HTR-8/SVneo (cell line): ENCODE measurements around the gene COASY.

ENCODE experiments used
- DNase-seq: peaks from one replicate; pipeline ENCODE4 v3.0.0; 2011; ENCODE audit warnings: low spot score, mixed read lengths; ENCODE audit not compliant: insufficient read length
- FAIRE-seq: peaks from 2 replicates; lab custom pipeline; 2011; peaks lifted over from hg19 to GRCh38; lab: Jason Lieb, UNC

COASY gene

GRCh38 chr17:42561897-42562387, at the start of gene COASY:
TSS of gene COASY (plus strand) at chr17:42562148. CDS start at chr17:42562623, 475 bp downstream.
- peak; percentile 100 for DNase-seq
- peak; percentile 87 for FAIRE-seq

GRCh38 chr17:42512246-42512645, 49.7 kb upstream of the COASY start:
- no peak for FAIRE-seq

GRCh38 chr17:42512733-42513251, 49.2 kb upstream of the COASY start:
- no peak for FAIRE-seq
- no peak for DNase-seq

More at GRCh38 chr17:42512246-42512645, 49.7 kb upstream of the COASY start:
- DNase-seq, result no peak

- no peak for DNase-seq
- FAIRE-seq, result no peak
Observed at GRCh38 chr17:42513686-42514085, 48.3 kb upstream of the COASY start.

GRCh38 chr17:42514279-42514678, 47.7 kb upstream of the COASY start:
- DNase-seq (no peak), FAIRE-seq (no peak)

GRCh38 chr17:42514867-42515266, 47.1 kb upstream of the COASY start:
- DNase-seq (no peak), FAIRE-seq (no peak)

DNA sequence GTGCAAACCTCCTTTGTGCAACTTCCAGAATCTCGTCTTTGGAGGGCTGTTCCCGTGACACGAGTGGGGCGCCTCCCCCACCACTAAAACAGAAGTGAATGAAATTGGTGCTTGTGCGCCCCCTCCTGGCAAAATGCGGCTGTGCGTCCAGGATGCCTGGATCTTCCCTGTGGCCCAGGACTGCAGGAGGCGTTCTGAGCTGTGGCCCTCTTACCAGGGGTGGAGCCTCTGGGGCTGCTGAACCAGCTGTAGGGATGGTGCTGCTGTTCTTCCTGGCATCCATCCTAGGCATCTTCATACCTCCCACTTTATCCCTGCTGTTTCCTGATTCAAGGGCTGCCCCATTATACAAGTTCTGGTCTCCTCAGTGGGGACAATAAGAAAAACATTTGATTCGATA, 44.4 kb upstream of the COASY start:
- FAIRE-seq (peak; percentile 57), DNase-seq (peak; percentile 97)

DNA sequence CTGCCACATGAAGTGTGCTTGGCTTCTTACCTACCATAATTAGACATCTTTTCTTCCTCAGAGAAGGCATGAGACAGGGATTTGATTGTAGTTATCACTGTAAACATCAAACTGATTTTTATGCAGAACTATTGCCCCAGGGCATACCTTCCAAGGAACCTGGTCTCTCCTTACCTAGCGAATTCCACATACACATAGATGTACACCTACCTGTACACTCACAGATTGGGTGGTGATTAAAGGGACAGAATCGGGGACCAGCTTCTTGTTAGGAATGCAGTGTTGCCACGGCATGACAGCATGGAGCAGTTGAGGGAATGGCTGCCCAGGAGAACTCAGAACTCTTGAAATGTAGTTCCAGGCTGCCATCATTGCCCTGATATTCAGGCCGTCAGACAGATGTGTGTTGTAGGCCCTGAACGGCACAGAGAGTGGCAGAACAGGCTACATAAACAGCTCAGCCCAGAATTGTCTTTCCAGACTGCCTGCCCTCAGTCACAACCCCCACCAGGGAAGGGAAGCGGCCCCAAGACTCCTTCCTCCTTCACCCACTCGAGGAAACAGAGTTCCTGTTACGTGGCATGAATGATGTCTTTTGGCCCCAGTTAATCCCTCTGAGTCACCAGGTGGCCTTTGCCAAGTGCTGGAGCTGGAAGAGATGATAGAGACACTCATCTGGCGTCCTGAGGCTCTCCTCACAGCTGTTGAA, 43.7 kb upstream of the COASY start:
- DNase-seq (peak; percentile 88), FAIRE-seq (peak; percentile 79)

DNA sequence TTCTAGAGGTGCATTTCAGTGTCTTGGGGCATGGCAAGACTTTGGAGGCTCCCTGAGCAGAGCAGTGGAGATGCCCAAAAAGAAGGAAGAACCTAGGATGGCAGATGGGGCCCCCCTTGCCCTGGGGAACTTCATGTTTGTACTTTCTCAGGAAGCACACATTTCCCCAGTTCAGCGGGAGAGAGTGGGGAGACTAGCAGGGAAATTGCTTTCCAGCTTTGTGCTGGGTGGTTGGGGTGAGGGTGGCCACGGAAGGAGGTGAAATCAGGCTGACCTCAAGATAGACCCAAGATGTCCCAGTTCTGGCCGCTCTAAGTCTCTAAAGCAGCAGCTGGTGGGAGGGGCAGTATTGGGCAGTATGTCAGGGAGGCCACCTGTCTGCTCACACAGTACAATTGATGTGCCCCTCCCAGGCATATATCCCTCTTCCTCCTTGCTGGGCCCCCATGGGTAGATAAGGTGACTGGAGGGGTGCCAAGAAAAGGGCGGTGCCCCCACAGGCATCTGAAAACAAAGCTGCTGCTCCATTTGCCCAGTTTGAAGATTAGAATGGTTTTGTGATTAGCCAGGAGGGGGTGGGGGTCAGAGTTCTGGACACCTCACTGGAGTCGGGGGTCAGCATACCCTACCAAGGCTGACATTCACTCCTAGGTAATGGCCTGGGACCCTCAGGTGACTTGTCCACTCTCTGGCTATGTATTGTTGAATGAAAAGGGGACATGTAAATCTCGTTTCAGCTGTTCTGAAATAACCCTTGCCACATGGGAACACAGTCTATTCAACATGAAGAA, 43.0 kb upstream of the COASY start:
- FAIRE-seq, result peak; percentile 13
- peak; percentile 49 for DNase-seq

GRCh38 chr17:42519546-42520491, 42.1 kb upstream of the COASY start:
- DNase-seq, result peak; percentile 95
- FAIRE-seq, result peak; percentile 76

GRCh38 chr17:42520540-42520951, 41.4 kb upstream of the COASY start:
- FAIRE-seq (no peak), DNase-seq (no peak)

DNA sequence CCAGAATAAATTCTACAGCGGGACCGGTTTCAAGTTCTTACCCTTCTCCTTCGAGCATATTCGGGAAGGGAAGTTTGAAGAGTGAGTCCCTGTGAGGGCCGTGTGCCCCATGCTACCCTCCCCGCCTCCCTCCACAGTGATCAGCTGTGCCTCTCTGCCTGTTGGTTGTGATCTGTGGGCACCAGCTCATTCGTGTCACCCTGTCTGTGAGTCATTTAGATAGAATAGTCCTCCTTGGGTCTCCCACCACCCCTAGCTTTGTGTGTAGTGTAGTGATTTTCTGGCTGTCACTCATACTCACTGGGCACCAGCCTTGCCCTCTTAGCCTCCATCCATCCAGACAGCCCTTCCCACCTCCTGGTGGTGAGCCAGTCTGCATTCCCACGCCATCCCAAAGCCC, 40.9 kb upstream of the COASY start:
- peak; percentile 58 for FAIRE-seq
- DNase-seq, result no peak

DNA sequence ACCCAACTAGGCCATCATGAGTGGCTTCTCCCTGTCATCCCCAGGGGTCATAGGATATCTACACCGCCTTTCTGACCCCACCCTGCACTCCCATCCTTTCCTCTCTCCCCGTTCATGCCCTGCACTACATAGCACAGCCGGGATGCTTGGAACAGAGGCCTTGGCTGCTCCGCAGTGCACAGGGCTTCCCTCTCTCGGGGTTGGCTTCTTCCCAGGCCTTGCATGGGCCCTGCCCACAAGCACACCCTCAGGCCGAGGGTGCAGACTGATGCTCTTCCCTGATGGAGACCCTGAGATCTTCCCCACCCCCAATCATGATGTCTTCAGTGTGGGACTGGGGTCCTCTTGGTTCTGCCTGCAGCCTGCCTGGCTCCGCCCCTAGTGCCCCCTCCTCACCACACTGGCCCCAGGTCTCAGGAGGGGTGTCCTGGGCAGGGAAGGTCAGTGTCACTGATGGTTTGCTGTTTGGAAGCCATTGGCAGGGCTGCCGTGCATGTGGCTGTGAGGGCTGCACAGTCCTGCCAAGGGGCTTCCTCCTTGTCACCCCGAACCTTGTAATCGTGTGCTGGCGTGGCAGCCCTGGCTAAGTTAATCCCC, 40.2 kb upstream of the COASY start:
- DNase-seq (no peak), FAIRE-seq (no peak)

DNA sequence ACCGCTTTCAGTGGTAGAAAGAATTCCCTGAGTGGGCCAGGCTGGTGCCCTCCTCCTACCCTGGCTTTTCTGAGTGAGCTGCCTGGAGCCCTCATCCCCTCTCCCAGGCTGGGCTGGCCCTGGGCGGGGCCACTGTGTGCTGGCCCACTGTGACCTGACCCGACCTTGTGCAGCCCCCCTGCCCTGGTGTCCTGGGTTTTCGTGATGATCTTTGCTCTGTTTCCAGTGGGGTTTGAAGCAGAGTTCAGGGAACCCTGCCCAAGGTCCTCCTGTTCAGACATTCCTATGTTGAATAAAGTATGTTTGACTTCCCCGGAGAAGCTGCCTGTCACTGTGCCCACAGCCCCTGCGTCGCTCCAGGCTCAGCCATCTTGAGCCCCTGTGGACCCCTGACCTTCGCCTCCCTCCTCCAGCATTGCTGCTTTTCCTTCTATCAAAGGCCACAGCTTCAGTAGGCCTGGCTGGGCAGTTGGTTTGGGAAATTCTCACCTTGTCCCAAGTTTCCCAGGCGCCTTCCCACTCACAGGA, 39.6 kb upstream of the COASY start:
- no peak for FAIRE-seq
- no peak for DNase-seq

DNA sequence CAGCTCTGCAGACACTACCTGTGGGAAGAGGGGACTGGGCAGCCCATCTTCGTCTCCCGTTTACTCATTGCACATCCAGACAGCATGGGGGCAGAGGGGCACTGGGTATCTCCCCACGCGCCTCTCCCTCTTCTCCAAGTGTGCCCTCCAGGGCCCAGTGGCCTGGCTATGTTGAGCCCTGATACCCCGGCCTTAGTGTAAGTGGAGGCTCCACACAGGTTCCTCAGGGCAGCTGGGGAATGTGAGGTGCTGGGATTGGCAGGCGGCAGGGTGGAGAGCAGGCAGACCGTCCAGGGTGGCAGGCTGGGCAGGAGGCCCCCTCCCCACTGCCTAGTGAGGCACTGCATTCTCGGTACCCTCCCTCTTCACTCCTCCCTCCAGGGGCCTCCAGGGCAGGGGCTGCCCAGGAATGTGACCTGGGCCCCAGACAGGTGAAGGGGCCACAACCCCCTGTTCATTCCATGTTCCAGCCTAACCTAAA, 39.1 kb upstream of the COASY start:
- DNase-seq (no peak), FAIRE-seq (no peak)

DNA sequence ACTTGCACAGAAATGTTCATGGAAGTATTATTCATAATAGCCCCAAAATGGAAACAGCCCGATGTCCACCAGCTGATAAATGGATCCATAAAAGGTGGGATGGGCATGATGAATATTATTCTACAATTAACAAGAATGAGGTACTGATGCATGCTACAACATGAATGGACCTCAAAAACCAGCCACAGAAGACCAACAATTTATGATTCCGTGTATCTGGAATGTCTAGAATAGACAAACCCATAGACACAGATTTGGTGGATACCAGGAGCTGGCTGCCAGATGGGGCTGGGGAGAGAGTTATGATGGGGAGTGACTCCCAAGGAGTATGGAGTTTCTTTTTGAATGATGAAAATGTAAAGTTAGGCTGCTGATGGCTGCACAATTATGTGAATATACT, 36.7 kb upstream of the COASY start:
- no peak for DNase-seq
- no peak for FAIRE-seq

DNA sequence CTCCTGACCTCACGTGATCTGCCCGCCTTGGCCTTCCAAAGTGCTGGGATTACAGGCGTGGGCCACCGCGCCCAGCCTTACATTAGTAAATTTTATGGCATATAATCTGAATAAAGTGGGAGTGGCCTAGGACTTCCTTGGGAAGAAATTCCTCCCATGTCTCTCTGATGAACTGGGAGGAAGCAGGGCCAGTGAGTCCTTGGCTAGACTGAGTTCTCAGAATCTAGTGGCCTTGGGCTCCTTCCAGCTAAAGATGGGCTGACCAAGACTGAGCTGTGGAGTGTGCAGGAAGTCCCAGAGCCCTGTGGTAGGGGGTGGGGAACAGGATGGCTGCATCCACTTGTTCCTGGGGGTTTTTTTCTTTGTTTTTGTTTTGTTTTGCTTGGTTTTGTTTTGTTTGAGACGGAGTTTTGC, 35.9 kb upstream of the COASY start:
- FAIRE-seq (no peak), DNase-seq (no peak)

DNA sequence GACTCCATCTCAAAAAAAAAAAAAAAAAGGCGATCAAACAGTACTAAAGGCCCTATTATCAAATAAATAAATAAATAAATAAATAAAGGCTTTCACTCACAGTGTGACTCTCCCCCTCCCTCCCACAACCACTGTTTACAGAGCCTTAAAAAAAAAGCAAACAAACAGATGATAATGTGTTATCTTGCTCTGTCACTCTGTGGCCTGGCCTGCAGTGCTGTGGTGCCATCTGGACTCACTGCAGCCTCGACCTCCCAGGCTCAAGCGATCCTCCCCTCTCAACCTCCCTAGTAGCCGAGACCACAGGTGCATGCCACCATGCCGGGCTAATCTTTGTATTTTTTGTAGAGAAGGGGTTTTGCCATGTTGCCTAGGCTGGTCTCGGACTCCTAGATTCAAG, 34.0 kb upstream of the COASY start:
- DNase-seq (no peak), FAIRE-seq (no peak)

GRCh38 chr17:42529061-42529460, 32.9 kb upstream of the COASY start:
- no peak for DNase-seq
- FAIRE-seq, result no peak
